Activated CD8-positive, alpha-beta T cell treated with anti-CD3 and anti-CD28 coated beads for 36 hours (primary cell): ENCODE results near the gene NDUFA6. TPM values are rescaled to one million over a fixed set of nuclear protein-coding genes. Genes with fewer than 3 reads are reported as not detected.
"Not testable (repeated sequence)": the region's sequence is repeated elsewhere in the genome, so short reads cannot be mapped to it uniquely, and the experiment has no call there.

Experiments used
- ATAC-seq: fragments of 200-7000 bp; cut with Tn5 transposase; one replicate; pipeline ENCODE4 v1.10.0; 2021; ENCODE audit warnings: mild to moderate bottlenecking, moderate library complexity
- CTCF ChIA-PET: fragments of 350-600 bp; sonication (Branson Sonifier 250); formaldehyde crosslinking; loops from one replicate; lab custom pipeline; 2021; ENCODE audit warnings: antibody characterized with exemption; lab: Charles Lee
- POLR2A ChIA-PET: fragments of 350-600 bp; sonication (Branson Sonifier 250); formaldehyde crosslinking; loops from one replicate; lab custom pipeline; 2021; ENCODE audit warnings: antibody characterized with exemption; lab: Charles Lee
- DNase-seq: peaks from one replicate; pipeline ENCODE4 v3.0.0-alpha.2; 2020
- H3K27ac Mint-ChIP-seq: one replicate; pipeline ENCODE4 v1.8.0; 2021; ENCODE audit warnings: mild to moderate bottlenecking, mixed read lengths
- H3K27me3 Mint-ChIP-seq: one replicate; pipeline ENCODE4 v1.8.0; 2021; ENCODE audit warnings: mixed read lengths
- H3K36me3 Mint-ChIP-seq: one replicate; pipeline ENCODE4 v1.8.0; 2021; ENCODE audit warnings: low read depth, mixed read lengths
- H3K4me1 Mint-ChIP-seq: one replicate; pipeline ENCODE4 v1.8.0; 2021; ENCODE audit warnings: low read depth, mixed read lengths
- H3K4me3 Mint-ChIP-seq: one replicate; pipeline ENCODE4 v1.8.0; 2021; ENCODE audit warnings: mild to moderate bottlenecking, moderate library complexity, mixed read lengths
- H3K9me3 Mint-ChIP-seq: one replicate; pipeline ENCODE4 v1.8.0; 2021; ENCODE audit warnings: mixed read lengths
- intact Hi-C: fragments of 100-400 bp; cut with micrococcal nuclease; formaldehyde crosslinking; loops from one replicate; pipeline ENCODE4 v1.10.0; 2022
- total RNA-seq, 2 experiments: library from RNA; stranded (reverse); gene quantifications; one replicate each; pipeline ENCODE4 v1.2.3, GENCODE V29; 2021
- TF ChIP-seq, protein P1 (sequence below): fragments of 200-600 bp; IDR thresholded peaks from one replicate; pipeline ENCODE4 v1.8.0; 2022; ENCODE audit warnings: antibody characterized with exemption, mild to moderate bottlenecking

The NDUFA6 gene
- total RNA-seq, 2 experiments from 2014 or later: 92.8 to 93.8 TPM

DNA sequence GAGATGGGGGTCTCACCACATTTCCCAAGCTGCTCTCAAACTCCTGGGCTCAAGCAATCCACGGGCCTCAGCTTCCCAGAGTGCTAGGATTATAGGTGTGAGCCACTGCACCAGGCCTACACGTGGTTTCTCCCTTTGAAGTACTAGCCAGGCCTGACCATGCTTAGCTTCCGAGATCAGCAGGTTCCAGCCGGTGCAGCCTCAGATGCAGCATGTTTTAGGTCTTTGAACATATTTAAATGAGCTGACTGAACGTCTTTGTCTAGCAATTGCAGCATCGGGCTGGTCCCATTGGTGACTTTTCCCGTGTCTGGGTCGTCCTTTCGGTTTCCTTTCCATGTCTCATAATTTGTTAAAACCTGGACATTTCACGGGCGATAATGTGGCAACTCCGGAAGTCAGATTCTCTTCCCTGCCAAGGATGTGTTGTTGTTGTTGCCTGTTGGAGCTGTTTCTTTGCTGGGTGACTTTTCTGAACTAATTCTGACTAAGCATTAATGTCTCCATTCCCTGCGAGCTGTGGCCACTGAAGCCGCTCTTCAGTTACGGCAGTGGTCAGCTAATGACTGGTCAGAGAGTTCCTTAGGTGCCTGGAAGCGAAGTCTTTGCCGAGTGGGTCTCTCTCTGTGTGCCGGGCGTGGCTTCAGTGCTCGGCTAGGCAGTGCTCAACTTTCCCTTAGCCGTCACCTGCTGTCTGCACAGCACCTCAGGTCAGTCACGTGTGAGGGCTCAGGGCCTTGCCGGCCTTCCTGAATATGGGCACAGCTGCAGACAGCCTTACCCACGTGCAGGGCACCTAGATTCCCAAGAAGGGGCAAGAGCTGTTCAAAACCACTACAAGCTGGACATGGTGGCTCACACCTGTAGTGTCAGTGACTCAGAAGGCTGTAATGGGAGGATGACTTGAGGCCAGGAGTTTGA lies 43.8 kb upstream of the NDUFA6 start:
- no peak overlapping the region for H3K27ac Mint-ChIP-seq
- POLR2A ChIA-PET: interaction anchor here (1.3 kb wide), 1 partner anchor 11 kb away, joined by 3 read pairs; no protein-coding TSS in a partner anchor
- no peaks in the 10 kb centered on the region for H3K27me3 Mint-ChIP-seq
- CTCF ChIA-PET: interaction anchor here (1.1 kb wide), 2 partner anchors 44 to 311 kb away, joined by 4 read pairs; partner anchors contain the start of gene NDUFA6
- H3K36me3 Mint-ChIP-seq: peaks cover 5% of the 10 kb centered on the region
- no peaks in the 10 kb centered on the region for H3K4me1 Mint-ChIP-seq
- H3K9me3 Mint-ChIP-seq: no peaks in the 10 kb centered on the region
- H3K4me3 Mint-ChIP-seq: no peak overlapping the region
- ATAC-seq (no peak), DNase-seq (no peak)
- intact Hi-C loops: no loop called here
- TF ChIP-seq, protein P1, sequence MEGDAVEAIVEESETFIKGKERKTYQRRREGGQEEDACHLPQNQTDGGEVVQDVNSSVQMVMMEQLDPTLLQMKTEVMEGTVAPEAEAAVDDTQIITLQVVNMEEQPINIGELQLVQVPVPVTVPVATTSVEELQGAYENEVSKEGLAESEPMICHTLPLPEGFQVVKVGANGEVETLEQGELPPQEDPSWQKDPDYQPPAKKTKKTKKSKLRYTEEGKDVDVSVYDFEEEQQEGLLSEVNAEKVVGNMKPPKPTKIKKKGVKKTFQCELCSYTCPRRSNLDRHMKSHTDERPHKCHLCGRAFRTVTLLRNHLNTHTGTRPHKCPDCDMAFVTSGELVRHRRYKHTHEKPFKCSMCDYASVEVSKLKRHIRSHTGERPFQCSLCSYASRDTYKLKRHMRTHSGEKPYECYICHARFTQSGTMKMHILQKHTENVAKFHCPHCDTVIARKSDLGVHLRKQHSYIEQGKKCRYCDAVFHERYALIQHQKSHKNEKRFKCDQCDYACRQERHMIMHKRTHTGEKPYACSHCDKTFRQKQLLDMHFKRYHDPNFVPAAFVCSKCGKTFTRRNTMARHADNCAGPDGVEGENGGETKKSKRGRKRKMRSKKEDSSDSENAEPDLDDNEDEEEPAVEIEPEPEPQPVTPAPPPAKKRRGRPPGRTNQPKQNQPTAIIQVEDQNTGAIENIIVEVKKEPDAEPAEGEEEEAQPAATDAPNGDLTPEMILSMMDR: no peak

DNA sequence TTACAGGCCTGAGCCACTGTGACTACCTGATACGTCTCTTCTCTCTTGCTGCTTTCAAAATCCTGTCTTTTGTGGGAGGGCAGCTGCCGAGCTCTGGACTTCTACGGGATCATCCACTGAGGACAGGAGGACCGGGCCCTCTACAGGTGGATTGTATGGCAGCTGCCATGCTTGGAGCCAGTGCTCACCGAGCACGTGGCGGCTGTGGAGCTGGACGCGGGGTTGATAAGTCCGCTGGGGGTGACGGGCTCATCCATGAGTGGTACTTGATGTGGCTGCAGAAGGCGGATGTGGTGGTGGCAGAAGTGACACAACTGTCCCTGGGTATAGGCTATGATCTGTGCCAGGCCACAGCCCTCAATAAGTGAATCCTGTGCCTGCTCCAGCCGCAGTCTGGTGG lies 41.9 kb upstream of the NDUFA6 start:
- ATAC-seq (no peak), DNase-seq (no peak)
- Mint-ChIP-seq H3K27me3 (no peaks in the 10 kb centered on the region), H3K4me1 (no peaks in the 10 kb centered on the region), H3K36me3 (no peaks in the 10 kb centered on the region), H3K27ac (no peak overlapping the region), H3K9me3 (no peaks in the 10 kb centered on the region), H3K4me3 (no peak overlapping the region)
- POLR2A ChIA-PET: interaction anchor here (1.3 kb wide), 1 partner anchor 13 kb away, joined by 3 read pairs; no protein-coding TSS in a partner anchor
- TF ChIP-seq, protein P1: no peak
- CTCF ChIA-PET: no interaction called here
- intact Hi-C loops: no loop called here

DNA sequence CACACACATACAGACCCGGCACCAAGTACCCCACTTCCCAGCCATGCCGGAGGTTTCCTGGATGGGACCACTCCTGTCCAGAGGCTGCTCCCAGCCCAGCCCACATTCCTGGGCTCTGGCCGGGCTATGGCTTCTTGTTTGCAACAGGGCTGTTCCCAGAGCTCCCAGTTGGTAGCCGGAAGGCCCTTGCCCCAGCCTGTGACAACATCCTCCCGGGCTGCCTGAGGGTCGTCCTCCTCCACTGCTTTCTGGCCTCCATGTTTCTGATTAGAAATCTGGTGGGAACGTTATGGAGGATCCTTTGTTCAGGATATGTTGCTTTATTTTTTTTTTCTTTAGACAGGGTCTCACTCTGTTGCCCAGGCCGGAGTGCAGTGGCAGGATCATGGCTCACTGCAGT lies 41.0 kb upstream of the NDUFA6 start:
- no peak overlapping the region for H3K4me3 Mint-ChIP-seq
- POLR2A ChIA-PET: no interaction called here
- no peak for ATAC-seq

DNA sequence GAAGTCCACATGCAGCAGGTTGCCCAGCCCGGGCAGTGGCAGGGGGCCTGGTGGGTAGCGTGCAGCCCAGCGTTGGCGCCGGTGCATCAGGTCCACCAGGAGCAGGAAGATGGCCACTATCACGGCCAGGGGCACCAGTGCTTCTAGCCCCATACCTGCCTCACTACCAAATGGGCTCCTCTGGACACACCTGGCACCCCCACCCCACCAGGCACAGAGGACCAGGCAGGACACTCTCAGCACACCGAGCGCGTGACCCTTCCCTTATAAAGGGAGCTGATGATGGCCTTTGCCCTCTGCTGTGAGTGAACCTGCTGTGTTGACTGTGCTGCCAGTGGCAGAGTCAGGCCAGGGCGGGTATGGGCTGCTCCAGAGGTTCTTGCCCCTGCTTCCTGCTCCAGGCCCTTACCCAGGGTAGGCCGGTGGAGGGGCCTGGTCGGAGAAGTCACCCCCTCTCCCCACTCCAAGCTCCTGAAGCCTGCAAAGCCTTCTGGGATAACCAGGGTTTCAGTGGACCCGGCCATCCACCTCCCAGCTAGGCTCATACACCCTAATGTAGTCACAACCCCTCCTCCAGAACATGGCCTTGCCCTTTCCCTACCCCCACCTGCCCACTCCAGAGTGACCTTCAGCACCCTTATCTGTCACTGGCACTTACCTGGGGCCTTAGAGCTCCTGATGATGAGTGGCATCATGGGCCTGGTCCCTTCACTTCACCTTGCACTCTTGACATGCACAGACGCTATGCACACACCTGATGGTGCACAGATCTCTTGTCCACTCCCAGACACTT lies 40.3 kb upstream of the NDUFA6 start, which contains the start of gene CYP2D6:
Gene CYP2D6, minus strand, starts transcription at position 172 of the 793 bp plus-strand sequence. Its CDS starts 19 bp downstream, at position 153.
- CTCF ChIA-PET, H3K9me3 Mint-ChIP-seq, H3K27ac Mint-ChIP-seq, ATAC-seq, intact Hi-C loops, H3K4me3 Mint-ChIP-seq, H3K36me3 Mint-ChIP-seq, DNase-seq, POLR2A ChIA-PET, H3K27me3 Mint-ChIP-seq, H3K4me1 Mint-ChIP-seq: not testable (repeated sequence)

More for the DNA sequence above, 41.0 kb upstream of the NDUFA6 start:
- no peaks in the 10 kb centered on the region for H3K4me1 Mint-ChIP-seq
- H3K9me3 Mint-ChIP-seq: no peaks in the 10 kb centered on the region
- no peaks in the 10 kb centered on the region for H3K27me3 Mint-ChIP-seq
- CTCF ChIA-PET: no interaction called here
- TF ChIP-seq, protein P1: no peak
- no peak overlapping the region for H3K27ac Mint-ChIP-seq
- H3K36me3 Mint-ChIP-seq: no peaks in the 10 kb centered on the region
- no peak for DNase-seq
- intact Hi-C loops: no loop called here

DNA sequence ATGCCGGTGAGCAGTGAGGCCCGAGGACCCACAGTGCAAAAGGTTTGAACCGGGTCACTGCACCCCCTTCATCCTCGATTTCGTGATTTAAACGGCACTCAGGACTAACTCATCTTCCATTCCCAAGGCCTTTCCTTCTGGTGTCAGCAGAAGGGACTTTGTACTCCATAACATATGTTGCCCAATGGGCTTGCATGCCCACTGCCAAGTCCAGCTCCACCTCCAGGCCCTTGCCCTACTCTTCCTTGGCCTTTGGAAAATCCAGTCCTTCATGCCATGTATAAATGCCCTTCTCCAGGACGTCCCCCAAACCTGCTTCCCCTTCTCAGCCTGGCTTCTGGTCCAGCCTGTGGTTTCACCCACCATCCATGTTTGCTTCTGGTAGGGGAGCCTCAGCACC lies 39.6 kb upstream of the NDUFA6 start:
- POLR2A ChIA-PET, DNase-seq, H3K36me3 Mint-ChIP-seq, H3K4me3 Mint-ChIP-seq, H3K27me3 Mint-ChIP-seq, ATAC-seq, CTCF ChIA-PET, H3K9me3 Mint-ChIP-seq, intact Hi-C loops, H3K27ac Mint-ChIP-seq, H3K4me1 Mint-ChIP-seq: not testable (repeated sequence)

DNA sequence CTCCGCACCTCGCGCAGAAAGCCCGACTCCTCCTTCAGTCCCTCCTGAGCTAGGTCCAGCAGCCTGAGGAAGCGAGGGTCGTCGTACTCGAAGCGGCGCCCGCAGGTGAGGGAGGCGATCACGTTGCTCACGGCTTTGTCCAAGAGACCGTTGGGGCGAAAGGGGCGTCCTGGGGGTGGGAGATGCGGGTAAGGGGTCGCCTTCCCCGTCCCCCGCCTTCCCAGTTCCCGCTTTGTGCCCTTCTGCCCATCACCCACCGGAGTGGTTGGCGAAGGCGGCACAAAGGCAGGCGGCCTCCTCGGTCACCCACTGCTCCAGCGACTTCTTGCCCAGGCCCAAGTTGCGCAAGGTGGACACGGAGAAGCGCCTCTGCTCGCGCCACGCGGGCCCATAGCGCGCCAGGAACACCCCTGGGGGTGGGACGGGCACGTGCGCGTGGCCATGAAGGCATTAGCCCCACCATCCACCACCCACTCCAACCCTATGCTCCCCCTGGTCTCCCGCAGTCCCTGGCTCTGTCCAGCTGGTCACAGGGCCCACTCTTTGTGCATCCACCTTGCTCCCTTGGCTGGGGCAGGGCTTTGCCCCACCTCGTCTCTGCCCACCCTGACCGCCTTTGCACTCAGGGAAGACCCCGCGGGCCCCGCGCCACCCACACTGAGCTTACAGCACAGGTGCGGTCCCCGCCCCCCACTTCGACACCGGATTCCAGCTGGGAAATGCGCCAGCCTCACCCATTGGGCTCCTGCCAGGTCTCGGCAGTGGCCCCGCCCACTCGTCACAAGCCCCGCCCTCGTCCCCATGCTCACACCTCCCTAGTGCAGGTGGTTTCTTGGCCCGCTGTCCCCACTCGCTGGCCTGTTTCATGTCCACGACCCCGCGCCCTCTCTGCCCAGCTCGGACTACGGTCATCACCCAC lies 38.5 kb upstream of the NDUFA6 start:
- ATAC-seq (peak; percentile 34), DNase-seq (peak; percentile 32)
- intact Hi-C loops, H3K27me3 Mint-ChIP-seq, CTCF ChIA-PET, H3K36me3 Mint-ChIP-seq, POLR2A ChIA-PET, H3K9me3 Mint-ChIP-seq, H3K4me1 Mint-ChIP-seq, H3K4me3 Mint-ChIP-seq, H3K27ac Mint-ChIP-seq: not testable (repeated sequence)

DNA sequence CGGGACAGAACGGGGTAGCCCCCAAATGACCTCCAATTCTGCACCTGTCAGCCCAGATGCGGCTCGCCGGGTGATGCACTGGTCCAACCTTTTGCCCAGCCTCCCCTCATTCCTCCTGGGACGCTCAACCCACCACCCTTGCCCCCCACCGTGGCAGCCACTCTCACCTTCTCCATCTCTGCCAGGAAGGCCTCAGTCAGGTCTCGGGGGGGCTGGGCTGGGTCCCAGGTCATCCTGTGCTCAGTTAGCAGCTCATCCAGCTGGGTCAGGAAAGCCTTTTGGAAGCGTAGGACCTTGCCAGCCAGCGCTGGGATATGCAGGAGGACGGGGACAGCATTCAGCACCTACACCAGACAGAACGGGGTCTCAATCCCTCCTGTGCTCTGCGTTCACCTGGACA lies 37.4 kb upstream of the NDUFA6 start:
- ATAC-seq, POLR2A ChIA-PET, DNase-seq, intact Hi-C loops, H3K4me1 Mint-ChIP-seq, H3K9me3 Mint-ChIP-seq, CTCF ChIA-PET, H3K27ac Mint-ChIP-seq, H3K36me3 Mint-ChIP-seq, H3K4me3 Mint-ChIP-seq, H3K27me3 Mint-ChIP-seq: not testable (repeated sequence)
